ENCODE data around the gene CTPS1.

The CTPS1 gene

DNA sequence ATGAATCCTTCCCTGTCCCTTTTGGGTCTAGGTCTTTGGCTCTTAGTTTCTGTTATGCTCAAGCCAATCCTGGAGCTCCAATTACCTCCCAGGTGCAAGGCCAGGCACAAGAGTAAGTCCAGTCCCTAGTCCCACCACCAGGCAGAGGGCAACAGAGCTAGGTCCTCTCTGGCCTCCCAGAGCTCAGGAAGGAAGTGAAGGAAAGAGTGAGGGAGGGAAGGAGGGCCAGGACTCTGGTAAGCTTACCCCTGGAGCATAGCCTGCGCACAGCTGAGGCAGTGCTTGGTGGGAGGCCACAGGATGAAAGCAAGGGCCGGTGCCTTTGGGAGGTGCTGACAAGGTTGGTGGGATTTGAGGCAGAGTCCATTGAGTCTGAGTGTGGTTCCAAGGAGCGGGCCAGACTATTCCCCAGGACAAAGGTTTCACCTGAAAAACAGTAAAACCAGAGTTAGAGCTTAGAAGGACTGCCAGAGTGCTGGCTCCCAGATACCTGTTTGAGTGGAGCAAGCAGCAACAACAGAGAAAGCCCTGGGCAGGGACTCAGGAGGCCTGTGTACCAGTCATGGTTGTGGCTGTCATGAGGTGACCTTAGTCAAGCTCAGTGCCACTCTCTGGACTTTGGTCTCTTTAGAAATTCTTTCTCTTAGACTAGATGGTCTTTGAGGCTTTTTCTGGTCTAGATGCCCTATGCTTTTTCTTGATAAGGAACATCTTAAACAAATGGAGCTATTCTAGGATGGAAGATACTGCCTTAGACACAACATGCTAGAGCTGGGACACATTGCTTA lies 57.8 kb downstream of the CTPS1 start:
- no peak overlapping the region for H3K4me3 ChIP-seq (ENCODE audit: low read length)
- TF ChIP-seq, protein P1, sequence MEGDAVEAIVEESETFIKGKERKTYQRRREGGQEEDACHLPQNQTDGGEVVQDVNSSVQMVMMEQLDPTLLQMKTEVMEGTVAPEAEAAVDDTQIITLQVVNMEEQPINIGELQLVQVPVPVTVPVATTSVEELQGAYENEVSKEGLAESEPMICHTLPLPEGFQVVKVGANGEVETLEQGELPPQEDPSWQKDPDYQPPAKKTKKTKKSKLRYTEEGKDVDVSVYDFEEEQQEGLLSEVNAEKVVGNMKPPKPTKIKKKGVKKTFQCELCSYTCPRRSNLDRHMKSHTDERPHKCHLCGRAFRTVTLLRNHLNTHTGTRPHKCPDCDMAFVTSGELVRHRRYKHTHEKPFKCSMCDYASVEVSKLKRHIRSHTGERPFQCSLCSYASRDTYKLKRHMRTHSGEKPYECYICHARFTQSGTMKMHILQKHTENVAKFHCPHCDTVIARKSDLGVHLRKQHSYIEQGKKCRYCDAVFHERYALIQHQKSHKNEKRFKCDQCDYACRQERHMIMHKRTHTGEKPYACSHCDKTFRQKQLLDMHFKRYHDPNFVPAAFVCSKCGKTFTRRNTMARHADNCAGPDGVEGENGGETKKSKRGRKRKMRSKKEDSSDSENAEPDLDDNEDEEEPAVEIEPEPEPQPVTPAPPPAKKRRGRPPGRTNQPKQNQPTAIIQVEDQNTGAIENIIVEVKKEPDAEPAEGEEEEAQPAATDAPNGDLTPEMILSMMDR (IDR thresholded peaks at IDR 0.05; ENCODE audit: insufficient read depth, low read depth, low read length, missing control alignments): no peak
- DNase-seq (ENCODE audit: low read depth): no peak

DNA sequence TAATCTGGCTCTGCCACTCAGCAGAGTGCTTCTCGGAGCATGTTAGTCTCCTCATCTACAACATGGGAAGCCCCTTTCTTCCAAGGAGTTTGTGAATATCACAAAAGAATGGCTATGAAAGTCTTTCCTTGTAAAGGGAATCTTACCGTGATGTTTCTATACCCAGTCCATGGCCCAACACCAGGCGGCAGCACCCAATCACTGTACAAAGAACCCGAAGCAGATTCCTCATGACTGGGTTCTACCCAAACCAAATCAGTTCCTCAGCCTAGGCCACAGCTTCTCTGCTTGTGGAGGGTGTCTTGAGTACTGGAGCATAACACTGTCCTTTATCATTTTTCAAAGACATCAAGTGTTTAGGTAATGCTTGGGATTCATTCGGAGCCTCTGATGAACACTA lies 58.6 kb downstream of the CTPS1 start:
- DNase-seq (ENCODE audit: low read depth): no peak

DNA sequence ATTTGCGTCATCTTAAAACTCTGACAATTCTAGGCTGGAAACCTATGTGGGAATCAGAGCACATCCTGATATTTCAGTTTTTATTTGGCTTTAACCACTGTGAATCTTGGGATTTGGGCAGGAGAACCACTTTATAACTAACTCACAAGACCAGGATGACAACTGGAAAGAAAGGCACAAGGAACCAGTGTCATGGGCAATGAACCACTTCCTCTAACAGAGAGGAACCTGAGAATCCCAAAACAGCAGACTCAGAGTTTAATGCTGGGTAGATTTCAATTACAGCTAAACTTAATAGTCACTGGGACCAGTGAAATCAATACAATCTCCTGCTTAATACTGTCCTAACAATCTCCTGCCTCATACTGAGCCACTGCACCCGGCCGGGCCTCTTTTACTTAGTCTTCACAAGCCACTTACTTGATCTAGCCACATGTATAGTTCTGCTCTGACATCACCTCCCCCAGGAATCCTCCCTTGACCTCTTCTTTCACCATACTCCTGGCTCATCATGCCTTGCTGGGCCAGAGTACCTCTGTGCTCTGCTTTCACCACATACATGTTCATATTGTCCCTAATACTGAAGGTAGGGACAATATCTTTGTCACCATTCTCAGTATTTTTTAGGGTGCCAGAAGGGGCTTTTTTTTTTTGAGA lies 62.2 kb downstream of the CTPS1 start:
- H3K4me3 ChIP-seq (ENCODE audit: low read length): no peak overlapping the region
- TF ChIP-seq, protein P1 (IDR thresholded peaks at IDR 0.05; ENCODE audit: insufficient read depth, low read depth, low read length, missing control alignments): no peak
- no peak for DNase-seq (ENCODE audit: low read depth)

More for the DNA sequence above, 58.6 kb downstream of the CTPS1 start:
- TF ChIP-seq, protein P1 (IDR thresholded peaks at IDR 0.05; ENCODE audit: insufficient read depth, low read depth, low read length, missing control alignments): peak; percentile 45
- H3K4me3 ChIP-seq (ENCODE audit: low read length): no peak overlapping the region

DNA sequence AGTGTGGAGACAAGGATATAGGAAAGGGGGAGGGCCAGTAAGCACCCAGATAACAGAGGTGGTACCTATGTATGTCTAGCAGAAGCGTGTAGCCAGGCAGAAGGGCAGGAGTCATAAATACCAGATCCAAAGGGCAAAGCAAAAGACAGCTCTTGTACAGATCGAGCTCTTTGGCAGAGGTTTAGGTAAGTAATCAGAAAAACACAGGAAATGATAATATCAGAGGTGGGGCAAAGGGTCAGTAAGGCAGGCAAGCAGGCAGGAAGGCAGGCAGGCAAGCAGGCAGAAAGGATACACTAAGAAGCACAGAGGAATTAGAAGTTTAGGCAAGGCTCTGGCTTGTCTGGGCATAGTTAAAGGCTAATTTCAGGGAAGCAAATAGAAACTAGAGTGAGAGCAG lies 64.7 kb downstream of the CTPS1 start:
- no peak for DNase-seq (ENCODE audit: low read depth)
- no peak overlapping the region for H3K4me3 ChIP-seq (ENCODE audit: low read length)
- TF ChIP-seq, protein P1 (IDR thresholded peaks at IDR 0.05; ENCODE audit: insufficient read depth, low read depth, low read length, missing control alignments): no peak

DNA sequence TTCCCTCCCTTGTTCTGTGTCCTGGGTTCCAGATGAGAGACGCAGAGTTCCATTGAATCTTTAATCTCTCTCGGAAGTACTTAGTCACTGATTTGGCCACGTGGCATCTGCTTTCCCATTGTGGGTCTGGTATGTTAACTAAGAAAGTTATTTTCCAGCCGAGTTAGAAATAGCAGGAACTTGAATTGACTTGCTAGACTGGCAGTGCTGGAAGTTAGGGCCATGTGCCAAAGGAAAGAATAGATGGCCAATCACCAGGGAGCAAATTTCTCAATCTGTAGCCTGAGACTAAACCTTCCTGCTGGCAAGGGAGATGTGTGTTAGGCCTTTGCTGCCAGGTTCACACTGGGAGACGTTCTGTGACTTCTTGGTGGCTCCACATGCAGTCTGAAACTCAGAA lies 66.2 kb downstream of the CTPS1 start:
- DNase-seq (ENCODE audit: low read depth): peak; percentile 97
- TF ChIP-seq, protein P1 (IDR thresholded peaks at IDR 0.05; ENCODE audit: insufficient read depth, low read depth, low read length, missing control alignments): no peak
- H3K4me3 ChIP-seq (ENCODE audit: low read length): no peak overlapping the region

DNA sequence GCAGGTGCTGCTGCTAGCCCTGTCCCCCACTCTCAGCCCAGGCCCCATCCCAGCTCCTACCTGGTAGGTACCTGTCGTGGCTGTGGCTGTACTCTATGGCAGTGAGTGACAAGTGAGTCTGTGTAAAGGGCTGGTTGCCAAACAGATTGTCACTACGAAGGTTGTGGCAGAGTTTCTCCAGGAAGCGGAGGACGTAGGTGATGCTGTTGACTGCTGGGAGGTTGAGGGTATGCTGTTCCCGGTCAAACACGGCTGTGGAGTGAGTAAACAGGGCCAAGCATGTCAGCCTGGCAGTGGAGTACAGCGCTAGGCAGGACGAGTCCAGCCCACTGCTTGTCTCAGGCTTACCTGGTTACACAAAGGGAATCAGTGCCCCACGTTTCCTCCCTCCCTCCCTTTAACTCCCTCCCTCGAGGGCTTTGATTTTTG lies 66.9 kb downstream of the CTPS1 start:
- TF ChIP-seq, protein P1 (IDR thresholded peaks at IDR 0.05; ENCODE audit: insufficient read depth, low read depth, low read length, missing control alignments): no peak
- no peak overlapping the region for H3K4me3 ChIP-seq (ENCODE audit: low read length)
- DNase-seq (ENCODE audit: low read depth): peak; percentile 77
